GM19324 (cell line): ENCODE data around the gene ADCYAP1.

Experiments used
- ATAC-seq: cut with Tn5 transposase; IDR thresholded peaks from one replicate; pipeline ENCODE4 v1.9.1; 2021; ENCODE audit warnings: mild to moderate bottlenecking, moderate library complexity; ENCODE audit not compliant: unreplicated experiment, low FRiP score

ADCYAP1 gene

DNA sequence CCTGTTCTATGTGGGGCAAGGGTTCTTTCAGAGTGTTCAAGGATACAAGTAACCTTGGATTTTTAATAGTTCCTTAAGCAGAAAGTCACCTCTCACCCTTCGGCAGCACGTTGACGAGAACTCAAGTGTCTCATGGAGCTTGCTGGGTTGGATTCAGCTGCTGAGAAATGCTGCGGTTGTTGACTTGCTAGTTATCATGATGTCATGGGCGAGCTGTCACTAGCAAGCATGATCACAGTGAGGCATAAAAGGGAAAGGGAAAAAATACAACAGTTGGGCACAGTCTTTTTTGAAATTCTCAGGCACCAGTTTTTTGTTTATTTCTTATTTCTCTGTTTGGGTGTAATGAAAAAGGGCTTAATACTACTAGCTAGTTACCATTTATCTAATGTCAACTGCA lies 53.2 kb downstream of the ADCYAP1 start:
- no peak for ATAC-seq

DNA sequence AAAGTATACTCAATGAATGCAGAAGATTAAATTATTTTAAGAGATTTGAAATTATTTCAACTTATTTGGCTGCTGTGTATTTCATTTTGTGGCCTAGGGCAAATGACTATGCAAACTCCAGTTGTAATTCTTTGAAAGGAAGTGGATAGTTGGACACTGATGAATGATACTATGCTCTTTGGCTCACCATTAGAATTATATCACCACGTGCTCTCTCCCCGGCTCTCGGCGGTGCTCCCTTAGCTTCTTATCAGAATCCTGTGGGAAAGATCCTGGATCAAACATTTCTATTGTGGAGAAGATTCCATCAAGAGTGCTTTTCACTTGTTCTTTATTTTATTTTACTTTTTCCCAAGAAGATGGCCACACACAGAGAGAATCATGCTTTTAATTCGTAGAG lies 55.2 kb downstream of the ADCYAP1 start:
- ATAC-seq, result no peak
